Measurements from ENCODE around the gene ZDHHC11B.
"Not testable (repeated sequence)": the region's sequence is repeated elsewhere in the genome, so short reads cannot be mapped to it uniquely, and the experiment has no call there.

Gene ZDHHC11B

GRCh38 chr5:716740-717139 is 67.8 kb downstream of the ZDHHC11B start:
- not testable (repeated sequence) for H2BK12ac ChIP-seq (ENCODE audit: low read length); H3K27me3 ChIP-seq (ENCODE audit: control insufficient read depth in 3 of 3, insufficient read depth in 3 of 3, low read depth in 1 of 3, low read length in 3 of 3); H3K4ac ChIP-seq (ENCODE audit: low read length); H3K36me3 ChIP-seq (replicated peaks in 1 of 2; ENCODE audit: control insufficient read depth in 2 of 2, insufficient read depth in 2 of 2, low read length in 2 of 2); H3K18ac ChIP-seq (ENCODE audit: low read length); H3K79me1 ChIP-seq (ENCODE audit: low read depth, low read length); H3K14ac ChIP-seq (ENCODE audit: low read length); H2AFZ ChIP-seq (ENCODE audit: low read length); H3K23ac ChIP-seq (ENCODE audit: low read depth, low read length, poor library complexity); H3K4me2 ChIP-seq (ENCODE audit: insufficient read depth, low read length, poor library complexity, severe bottlenecking); H2BK15ac ChIP-seq (ENCODE audit: low read length); DNase-seq (ENCODE audit: low spot score); H2BK120ac ChIP-seq (ENCODE audit: low read depth, low read length); H4K8ac ChIP-seq (ENCODE audit: low read depth, low read length); H2AK5ac ChIP-seq (ENCODE audit: low read depth, low read length); H3K4me3 ChIP-seq (ENCODE audit: low read length in 2 of 2); H3K4me1 ChIP-seq (ENCODE audit: control insufficient read depth in 2 of 2, insufficient read depth in 1 of 2, low read depth in 1 of 2, low read length in 2 of 2); H4K91ac ChIP-seq (ENCODE audit: low read depth, low read length, poor library complexity); H3K27ac ChIP-seq (replicated peaks; ENCODE audit: low read length); H3K9ac ChIP-seq (ENCODE audit: low read depth, low read length, poor library complexity); H2BK5ac ChIP-seq (ENCODE audit: low read length)
- WGBS, 2 donors (ENCODE audit: extremely low coverage in 2 of 2, insufficient read length in 2 of 2, insufficient replicate concordance in 1 of 2), result no CpG with 5 or more reads among the region's 4 CpGs
- H3K9me3 ChIP-seq (replicated peaks in 1 of 2; ENCODE audit: control insufficient read depth in 2 of 2, insufficient read depth in 1 of 2, low read depth in 1 of 2, low read length in 2 of 2), result peaks cover 1 to 13% of the 10 kb centered on the region in 2 donors

DNA sequence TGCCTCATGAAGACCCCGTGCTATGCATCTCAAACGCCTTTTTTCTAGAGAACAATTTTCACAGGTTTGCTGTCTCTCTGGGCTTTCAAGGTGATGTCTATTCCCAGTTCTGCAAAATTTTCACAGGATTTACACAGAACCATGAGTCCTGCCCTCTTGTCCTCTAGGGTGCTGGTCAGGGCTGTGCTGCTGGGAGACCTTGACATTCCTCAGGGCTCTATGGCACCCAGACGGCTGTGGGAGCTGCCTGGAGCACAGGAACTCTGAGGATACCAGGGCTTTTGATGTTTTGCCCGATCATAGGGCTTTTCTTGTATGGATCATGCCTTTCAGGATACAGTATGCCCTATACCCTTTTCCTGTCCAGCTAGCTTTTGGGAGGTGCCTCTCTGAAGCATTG is 68.9 kb downstream of the ZDHHC11B start:
- H3K4me3 ChIP-seq (ENCODE audit: low read length in 2 of 2); H2AK5ac ChIP-seq (ENCODE audit: low read depth, low read length): not testable (repeated sequence)
- no CpG with 5 or more reads among the region's 4 CpGs for WGBS, 2 donors (ENCODE audit: extremely low coverage in 2 of 2, insufficient read length in 2 of 2, insufficient replicate concordance in 1 of 2)

DNA sequence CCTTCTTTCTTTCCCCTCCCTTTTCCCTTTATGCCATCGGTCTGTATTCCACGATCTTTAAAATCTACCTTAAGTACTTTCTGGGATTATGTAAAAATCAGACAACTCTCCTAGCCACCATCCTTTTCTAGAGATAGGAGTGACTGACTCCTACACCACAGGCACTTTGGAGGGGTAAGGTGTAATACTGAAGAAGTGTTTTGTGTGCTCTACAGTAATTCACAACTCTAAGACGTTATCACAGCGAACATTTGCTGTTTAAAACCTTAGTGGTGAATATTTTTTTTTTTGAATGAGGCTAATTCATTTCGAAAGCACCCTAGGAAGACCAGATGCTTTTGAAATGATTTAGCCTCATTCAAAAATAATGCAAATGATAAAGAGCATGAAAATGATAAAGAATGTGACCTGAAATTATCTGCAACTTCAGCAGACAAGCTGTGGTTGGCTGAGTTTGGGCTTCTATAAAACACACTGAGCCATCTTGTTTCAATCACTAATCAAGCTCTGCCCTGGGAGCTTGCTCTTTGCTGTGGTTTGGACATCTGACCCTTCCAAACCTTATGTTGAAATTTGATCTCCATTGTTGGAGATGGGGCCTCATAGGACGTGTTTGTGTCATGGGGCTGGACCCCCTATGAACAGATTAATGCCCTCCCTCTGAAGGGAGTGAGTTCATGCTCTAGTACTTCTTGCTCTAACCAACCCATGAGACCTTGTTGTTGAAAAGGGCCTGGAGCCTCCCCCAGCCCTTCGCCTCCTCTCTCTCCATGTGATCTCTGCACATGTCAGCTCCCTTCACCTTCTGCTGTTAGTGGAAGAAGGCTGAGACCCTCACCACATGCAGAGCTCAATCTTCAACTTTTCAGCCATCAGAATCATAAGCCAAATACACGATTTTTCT is 70.1 kb downstream of the ZDHHC11B start:
- not testable (repeated sequence) for H4K91ac ChIP-seq (ENCODE audit: low read depth, low read length, poor library complexity); H3K27me3 ChIP-seq (ENCODE audit: control insufficient read depth in 3 of 3, insufficient read depth in 3 of 3, low read depth in 1 of 3, low read length in 3 of 3); H2AFZ ChIP-seq (ENCODE audit: low read length); H2BK15ac ChIP-seq (ENCODE audit: low read length); H3K27ac ChIP-seq (replicated peaks; ENCODE audit: low read length); H3K36me3 ChIP-seq (replicated peaks in 1 of 2; ENCODE audit: control insufficient read depth in 2 of 2, insufficient read depth in 2 of 2, low read length in 2 of 2); H3K79me1 ChIP-seq (ENCODE audit: low read depth, low read length); DNase-seq (ENCODE audit: low spot score); H2AK5ac ChIP-seq (ENCODE audit: low read depth, low read length); H3K9me3 ChIP-seq (replicated peaks in 1 of 2; ENCODE audit: control insufficient read depth in 2 of 2, insufficient read depth in 1 of 2, low read depth in 1 of 2, low read length in 2 of 2); H3K23ac ChIP-seq (ENCODE audit: low read depth, low read length, poor library complexity); H3K18ac ChIP-seq (ENCODE audit: low read length); H3K14ac ChIP-seq (ENCODE audit: low read length); H4K8ac ChIP-seq (ENCODE audit: low read depth, low read length); H2BK5ac ChIP-seq (ENCODE audit: low read length); H3K4ac ChIP-seq (ENCODE audit: low read length); H2BK120ac ChIP-seq (ENCODE audit: low read depth, low read length); H3K9ac ChIP-seq (ENCODE audit: low read depth, low read length, poor library complexity); H3K4me1 ChIP-seq (ENCODE audit: control insufficient read depth in 2 of 2, insufficient read depth in 1 of 2, low read depth in 1 of 2, low read length in 2 of 2); H3K4me3 ChIP-seq (ENCODE audit: low read length in 2 of 2); H3K4me2 ChIP-seq (ENCODE audit: insufficient read depth, low read length, poor library complexity, severe bottlenecking); H2BK12ac ChIP-seq (ENCODE audit: low read length)
- WGBS, 2 donors (ENCODE audit: extremely low coverage in 2 of 2, insufficient read length in 2 of 2, insufficient replicate concordance in 1 of 2), result no CpG with 5 or more reads among the region's 8 CpGs

More for the DNA sequence above, 68.9 kb downstream of the ZDHHC11B start:
- peaks cover 3 to 11% of the 10 kb centered on the region in 2 donors for H3K9me3 ChIP-seq (replicated peaks in 1 of 2; ENCODE audit: control insufficient read depth in 2 of 2, insufficient read depth in 1 of 2, low read depth in 1 of 2, low read length in 2 of 2)
- not testable (repeated sequence) for H3K4ac ChIP-seq (ENCODE audit: low read length); H3K4me1 ChIP-seq (ENCODE audit: control insufficient read depth in 2 of 2, insufficient read depth in 1 of 2, low read depth in 1 of 2, low read length in 2 of 2); H2AFZ ChIP-seq (ENCODE audit: low read length); H2BK120ac ChIP-seq (ENCODE audit: low read depth, low read length); H3K27me3 ChIP-seq (ENCODE audit: control insufficient read depth in 3 of 3, insufficient read depth in 3 of 3, low read depth in 1 of 3, low read length in 3 of 3); DNase-seq (ENCODE audit: low spot score); H3K27ac ChIP-seq (replicated peaks; ENCODE audit: low read length); H3K23ac ChIP-seq (ENCODE audit: low read depth, low read length, poor library complexity); H2BK12ac ChIP-seq (ENCODE audit: low read length); H3K4me2 ChIP-seq (ENCODE audit: insufficient read depth, low read length, poor library complexity, severe bottlenecking); H3K18ac ChIP-seq (ENCODE audit: low read length); H3K79me1 ChIP-seq (ENCODE audit: low read depth, low read length); H2BK15ac ChIP-seq (ENCODE audit: low read length); H3K36me3 ChIP-seq (replicated peaks in 1 of 2; ENCODE audit: control insufficient read depth in 2 of 2, insufficient read depth in 2 of 2, low read length in 2 of 2); H4K91ac ChIP-seq (ENCODE audit: low read depth, low read length, poor library complexity); H3K9ac ChIP-seq (ENCODE audit: low read depth, low read length, poor library complexity); H4K8ac ChIP-seq (ENCODE audit: low read depth, low read length); H2BK5ac ChIP-seq (ENCODE audit: low read length); H3K14ac ChIP-seq (ENCODE audit: low read length)

GRCh38 chr5:713686-714085 is 70.8 kb downstream of the ZDHHC11B start:
- not testable (repeated sequence) for H2BK5ac ChIP-seq (ENCODE audit: low read length); H3K4me2 ChIP-seq (ENCODE audit: insufficient read depth, low read length, poor library complexity, severe bottlenecking); H4K91ac ChIP-seq (ENCODE audit: low read depth, low read length, poor library complexity); H3K9me3 ChIP-seq (replicated peaks in 1 of 2; ENCODE audit: control insufficient read depth in 2 of 2, insufficient read depth in 1 of 2, low read depth in 1 of 2, low read length in 2 of 2); H3K79me1 ChIP-seq (ENCODE audit: low read depth, low read length); H2AK5ac ChIP-seq (ENCODE audit: low read depth, low read length); H3K14ac ChIP-seq (ENCODE audit: low read length); H3K18ac ChIP-seq (ENCODE audit: low read length); H3K9ac ChIP-seq (ENCODE audit: low read depth, low read length, poor library complexity); H3K27ac ChIP-seq (replicated peaks; ENCODE audit: low read length); H2BK120ac ChIP-seq (ENCODE audit: low read depth, low read length); H3K27me3 ChIP-seq (ENCODE audit: control insufficient read depth in 3 of 3, insufficient read depth in 3 of 3, low read depth in 1 of 3, low read length in 3 of 3); H2BK15ac ChIP-seq (ENCODE audit: low read length); H3K4ac ChIP-seq (ENCODE audit: low read length); DNase-seq (ENCODE audit: low spot score); H3K4me1 ChIP-seq (ENCODE audit: control insufficient read depth in 2 of 2, insufficient read depth in 1 of 2, low read depth in 1 of 2, low read length in 2 of 2); H2AFZ ChIP-seq (ENCODE audit: low read length); H4K8ac ChIP-seq (ENCODE audit: low read depth, low read length); H2BK12ac ChIP-seq (ENCODE audit: low read length); H3K36me3 ChIP-seq (replicated peaks in 1 of 2; ENCODE audit: control insufficient read depth in 2 of 2, insufficient read depth in 2 of 2, low read length in 2 of 2); H3K4me3 ChIP-seq (ENCODE audit: low read length in 2 of 2); H3K23ac ChIP-seq (ENCODE audit: low read depth, low read length, poor library complexity)
- no CpG with 5 or more reads among the region's 3 CpGs for WGBS, 2 donors (ENCODE audit: extremely low coverage in 2 of 2, insufficient read length in 2 of 2, insufficient replicate concordance in 1 of 2)
